Endometrial microvascular endothelial cells (primary cell): ENCODE results near the gene RYR2. TPM values are rescaled to one million over a fixed set of nuclear protein-coding genes. Genes with fewer than 3 reads are reported as not detected.

Source experiments
- in situ Hi-C: cut with HindIII; loops from 2 replicates; pipeline ENCODE4 v1.10.0; 2017; ENCODE audit warnings: low sequenced_read_pairs, low pct_unique_long_range_greater_than_20kb; ENCODE audit errors: inconsistent ontology term
- total RNA-seq: library from RNA; depleted of rRNA; stranded (reverse); fragments of >200 nt; gene quantifications from one replicate; pipeline ENCODE4 v1.2.3, GENCODE V29; 2015; ENCODE audit errors: inconsistent ontology term

The RYR2 gene
- total RNA-seq, 1 donor from 2014 or later: not detected

- in situ Hi-C loops: no loop called here
Measured at GRCh38 chr1:237702161-237702560, 660.2 kb downstream of the RYR2 start.

- in situ Hi-C loops: no loop called here
Measured at GRCh38 chr1:237705462-237705861, 663.5 kb downstream of the RYR2 start.

DNA sequence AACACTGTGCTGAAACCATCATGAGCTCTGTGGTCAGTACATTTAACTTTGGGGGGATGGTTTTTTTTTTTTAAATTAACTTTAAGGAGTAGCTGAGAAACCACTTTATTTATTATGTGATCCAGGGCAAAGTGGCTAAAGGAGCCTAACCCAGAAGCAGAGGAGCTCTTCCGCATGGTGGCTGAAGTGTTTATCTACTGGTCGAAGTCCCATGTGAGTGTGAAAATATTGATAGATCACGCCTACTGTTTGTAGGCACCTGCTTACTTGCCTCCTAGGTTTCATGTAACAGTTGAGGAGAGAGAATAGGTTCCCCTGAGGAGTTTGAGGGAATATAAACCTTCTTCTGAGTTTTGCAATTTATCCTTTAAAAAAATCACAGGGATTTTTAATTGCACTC is 667.4 kb downstream of the RYR2 start:
- in situ Hi-C loops: no loop called here

DNA sequence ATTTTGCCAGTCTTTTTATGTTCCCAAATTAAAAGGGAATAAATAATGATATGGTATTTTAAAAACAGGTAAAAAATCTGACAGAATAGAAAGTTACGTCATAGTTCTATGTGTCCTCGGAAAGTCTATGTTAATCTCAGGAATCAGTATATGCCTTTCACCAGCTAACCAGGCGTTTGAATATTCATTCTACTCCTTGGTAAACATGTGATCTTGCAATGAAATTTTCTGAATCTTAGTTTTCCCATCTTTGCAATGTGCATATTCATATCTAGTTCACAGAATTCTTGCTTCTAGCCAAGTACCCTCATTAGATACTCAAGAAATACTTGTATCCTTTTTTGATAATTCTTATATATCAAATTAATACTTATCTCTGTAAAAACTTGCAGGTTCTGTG is 669.3 kb downstream of the RYR2 start:
- in situ Hi-C loops: no loop called here

GRCh38 chr1:237712082-237712481 is 670.1 kb downstream of the RYR2 start:
- in situ Hi-C loops: no loop called here

GRCh38 chr1:237712586-237713157 is 670.7 kb downstream of the RYR2 start:
- in situ Hi-C loops: no loop called here

GRCh38 chr1:237713916-237714315 is 671.9 kb downstream of the RYR2 start:
- in situ Hi-C loops: no loop called here

- in situ Hi-C loops: no loop called here
Measured at GRCh38 chr1:237717106-237717505, 675.1 kb downstream of the RYR2 start.

DNA sequence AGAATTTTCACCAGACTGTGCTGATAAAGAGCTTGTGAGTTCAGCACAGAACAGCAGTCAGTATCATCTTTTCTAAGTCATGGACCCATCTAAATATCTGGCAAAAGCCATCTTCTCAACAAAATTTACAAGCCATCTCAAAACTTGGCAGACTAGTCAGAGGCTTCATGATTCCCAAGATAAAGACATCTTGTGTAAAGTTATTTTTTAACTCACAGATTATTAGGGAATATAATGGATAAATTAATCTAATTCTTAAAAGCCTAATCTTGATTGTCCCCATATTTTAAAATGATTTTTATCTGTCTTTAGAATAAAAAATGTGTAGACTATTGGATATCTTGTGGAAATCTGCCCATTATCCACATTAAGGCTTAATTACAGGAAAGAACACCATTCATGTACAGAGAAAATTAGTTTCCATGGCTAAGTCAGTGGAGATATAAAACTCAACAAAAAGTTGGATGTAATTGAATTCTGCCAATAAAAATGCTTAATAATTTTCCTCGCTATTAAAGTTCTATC is 688.9 kb downstream of the RYR2 start:
- in situ Hi-C loops: no loop called here

DNA sequence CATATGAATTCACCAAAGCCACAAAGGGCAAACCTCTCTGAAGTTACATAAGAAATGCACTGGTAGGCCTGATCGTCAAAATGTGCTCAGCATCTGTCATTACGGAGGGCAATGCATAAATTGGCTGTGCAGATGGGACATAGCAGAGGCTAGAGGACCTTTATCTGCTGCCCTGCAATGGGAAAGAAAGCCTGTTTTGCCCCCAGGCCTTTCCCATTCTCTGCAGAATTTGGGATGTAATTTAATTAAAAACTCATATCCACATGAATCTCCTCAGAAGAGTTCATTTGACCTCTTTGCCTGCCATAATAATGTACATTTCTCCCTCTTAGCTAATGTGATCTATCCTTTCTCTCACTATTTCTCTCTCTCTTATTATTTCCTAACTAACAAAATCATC is 690.7 kb downstream of the RYR2 start:
- in situ Hi-C loops: no loop called here

- in situ Hi-C loops: no loop called here
Measured at GRCh38 chr1:237736372-237737029, 694.5 kb downstream of the RYR2 start.

DNA sequence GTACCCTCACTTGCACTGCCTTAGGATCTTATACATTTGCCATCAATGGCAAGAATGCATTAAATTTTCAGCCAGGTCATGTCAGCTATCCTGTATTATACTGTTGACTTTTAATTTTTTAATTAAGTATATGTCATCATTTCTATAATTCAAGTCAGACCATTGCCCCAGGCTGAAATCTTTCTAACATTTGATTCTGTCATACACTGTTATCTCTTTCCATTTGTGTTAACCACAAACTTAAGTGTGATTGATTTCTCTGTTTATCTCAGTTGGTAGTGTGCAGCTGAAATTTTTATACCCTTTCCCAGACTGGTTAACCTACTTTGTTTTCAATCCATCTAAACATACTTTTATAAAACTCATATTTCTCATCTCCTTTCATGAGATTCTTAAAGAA is 695.5 kb downstream of the RYR2 start:
- in situ Hi-C loops: no loop called here

- in situ Hi-C loops: no loop called here
Measured at GRCh38 chr1:237737938-237738610, 696.1 kb downstream of the RYR2 start.

DNA sequence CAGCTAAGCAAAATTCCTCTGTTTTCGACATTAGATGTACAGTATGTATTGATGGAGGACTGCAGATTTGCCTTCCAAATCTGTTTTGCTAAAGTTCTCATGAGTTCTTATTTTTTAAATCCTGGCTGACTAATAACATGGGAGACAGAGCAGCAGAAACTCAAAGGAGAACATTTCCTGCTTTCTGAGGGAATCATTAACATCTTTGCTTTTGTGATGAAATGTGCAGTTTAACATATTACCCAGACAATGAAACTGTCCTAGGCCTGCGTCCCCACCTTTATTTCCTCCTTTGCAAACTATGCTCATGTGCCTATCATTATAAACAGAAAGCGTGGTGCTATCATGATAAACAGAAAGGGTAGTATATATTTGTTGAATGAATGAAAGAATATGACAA is 698.9 kb downstream of the RYR2 start:
- in situ Hi-C loops: no loop called here

DNA sequence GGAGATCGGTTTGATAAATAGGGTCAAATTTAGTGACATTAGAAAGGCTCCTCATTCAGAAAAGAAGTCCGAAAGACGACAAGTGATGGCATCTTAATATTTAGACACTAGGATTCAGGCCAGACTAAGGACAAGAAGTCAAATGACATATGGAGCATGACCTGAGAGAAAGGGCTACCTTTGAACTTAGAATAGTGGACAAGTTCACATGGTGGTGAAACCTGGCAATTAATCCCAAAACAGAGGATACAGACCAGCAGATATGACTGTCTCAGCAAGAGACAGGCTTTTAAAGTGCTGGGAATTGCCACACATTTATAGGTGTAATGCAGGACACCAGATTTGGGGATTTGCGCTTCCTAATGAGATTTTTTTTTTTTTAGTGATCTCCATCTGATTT is 703.6 kb downstream of the RYR2 start:
- in situ Hi-C loops: no loop called here

GRCh38 chr1:237748171-237748960 is 706.4 kb downstream of the RYR2 start:
- in situ Hi-C loops: no loop called here

DNA sequence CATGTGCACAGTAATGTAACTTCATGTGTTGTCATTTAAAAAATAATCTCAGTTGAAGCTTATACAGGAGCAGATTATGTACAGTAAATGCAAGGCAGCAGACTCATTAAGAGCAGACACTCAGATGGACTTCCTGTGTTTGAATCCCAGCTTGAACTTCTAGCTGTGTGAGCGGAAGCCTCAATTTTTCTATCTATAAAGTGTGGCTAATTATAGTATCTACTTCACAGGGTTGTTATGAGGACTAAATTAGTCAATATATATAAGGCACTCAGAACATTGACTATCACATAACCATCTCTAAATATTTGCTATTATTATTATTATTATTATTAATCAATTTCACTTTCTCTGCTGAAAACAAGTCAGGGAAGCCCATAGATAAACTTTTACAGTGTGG is 707.1 kb downstream of the RYR2 start:
- in situ Hi-C loops: no loop called here

DNA sequence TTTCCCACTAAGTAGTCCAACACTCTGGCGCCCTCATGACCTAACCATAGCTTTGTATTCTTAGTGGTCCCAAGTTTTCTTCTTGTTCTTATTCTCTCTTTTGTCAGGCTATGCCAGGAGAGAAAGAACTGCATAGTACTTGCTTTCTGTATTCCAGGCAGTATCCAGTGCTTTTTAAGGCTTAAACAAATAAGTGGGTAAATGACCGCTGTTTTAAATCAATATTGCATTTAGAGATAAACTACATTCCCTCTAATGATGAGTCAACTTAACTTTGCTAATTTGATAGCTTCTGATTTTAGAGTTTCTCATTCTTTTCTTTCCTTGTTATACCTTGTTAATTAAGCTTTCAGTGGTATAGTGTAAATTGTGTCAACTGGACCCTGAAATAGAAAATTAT is 709.1 kb downstream of the RYR2 start:
- in situ Hi-C loops: no loop called here

- in situ Hi-C loops: no loop called here
Measured at GRCh38 chr1:237754627-237755026, 712.6 kb downstream of the RYR2 start.
